NCI-H2081 (cell line): ENCODE results near the gene ADAM12.
"Not testable (repeated sequence)": the region's sequence is repeated elsewhere in the genome, so short reads cannot be mapped to it uniquely, and the experiment has no call there.

Experiments
- DNase-seq, 2 experiments: peaks; one replicate each; lab custom pipeline; 2025; lab: John Stamatoyannopoulos, UW

ADAM12 gene

GRCh38 chr10:126405239-126405775 lies 17.0 kb upstream of the ADAM12 start:
- DNase-seq = no peak

- DNase-seq = no peak
Observed at GRCh38 chr10:126402721-126403695, 14.7 kb upstream of the ADAM12 start.

GRCh38 chr10:126400641-126401040 lies 12.4 kb upstream of the ADAM12 start:
- no peak for DNase-seq

GRCh38 chr10:126398924-126399323 lies 10.6 kb upstream of the ADAM12 start:
- DNase-seq = no peak

- no peak for DNase-seq
Observed at GRCh38 chr10:126398383-126398743, 10.1 kb upstream of the ADAM12 start.

GRCh38 chr10:126397640-126398382 lies 9.5 kb upstream of the ADAM12 start:
- DNase-seq = no peak

- DNase-seq = no peak
Observed at GRCh38 chr10:126397156-126397555, 8.9 kb upstream of the ADAM12 start.

- DNase-seq = no peak
Observed at GRCh38 chr10:126394948-126395347, 6.7 kb upstream of the ADAM12 start.

GRCh38 chr10:126393076-126393475 lies 4.8 kb upstream of the ADAM12 start:
- DNase-seq = no peak

GRCh38 chr10:126392469-126392868 lies 4.2 kb upstream of the ADAM12 start:
- DNase-seq = no peak

GRCh38 chr10:126392068-126392467 lies 3.8 kb upstream of the ADAM12 start:
- no peak for DNase-seq

GRCh38 chr10:126391192-126391885 lies 3.1 kb upstream of the ADAM12 start:
- no peak for DNase-seq

- no peak for DNase-seq
Observed at GRCh38 chr10:126390324-126390723, 2.0 kb upstream of the ADAM12 start.

GRCh38 chr10:126387041-126387921 lies 996 bp downstream of the ADAM12 start:
- no peak for DNase-seq

GRCh38 chr10:126384269-126384873 lies 3.9 kb downstream of the ADAM12 start:
- no peak for DNase-seq

- DNase-seq = no peak
Observed at GRCh38 chr10:126380352-126381076, 7.8 kb downstream of the ADAM12 start.

GRCh38 chr10:126379166-126379565 lies 9.1 kb downstream of the ADAM12 start:
- DNase-seq = not testable (repeated sequence)

- DNase-seq = no peak
Observed at GRCh38 chr10:126376956-126377355, 11.3 kb downstream of the ADAM12 start.

- no peak for DNase-seq
Observed at GRCh38 chr10:126375926-126376554, 12.2 kb downstream of the ADAM12 start.

- no peak for DNase-seq
Observed at GRCh38 chr10:126375299-126375698, 13.0 kb downstream of the ADAM12 start.
